ENCODE data around the gene MAP4K4.

DNA sequence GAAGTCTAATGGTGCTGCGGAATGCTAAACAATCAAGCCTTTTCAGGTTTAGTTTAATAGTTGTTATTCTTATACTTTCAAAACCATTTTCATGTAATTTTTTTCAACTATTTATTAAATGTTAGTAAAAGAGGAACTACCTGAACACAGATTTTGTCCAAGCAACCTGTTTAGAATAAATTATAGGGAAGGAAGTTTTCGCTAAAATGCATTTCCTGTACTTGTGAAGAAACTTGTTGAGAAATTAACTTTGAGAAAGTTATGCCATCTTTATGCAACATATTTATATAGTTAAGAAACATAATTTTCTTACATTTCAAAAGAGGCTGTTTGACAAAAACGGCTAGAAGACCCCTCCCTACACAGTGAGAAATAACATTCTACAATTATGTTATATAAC lies 16.6 kb downstream of the MAP4K4 start:
- TF ChIP-seq, protein P1, sequence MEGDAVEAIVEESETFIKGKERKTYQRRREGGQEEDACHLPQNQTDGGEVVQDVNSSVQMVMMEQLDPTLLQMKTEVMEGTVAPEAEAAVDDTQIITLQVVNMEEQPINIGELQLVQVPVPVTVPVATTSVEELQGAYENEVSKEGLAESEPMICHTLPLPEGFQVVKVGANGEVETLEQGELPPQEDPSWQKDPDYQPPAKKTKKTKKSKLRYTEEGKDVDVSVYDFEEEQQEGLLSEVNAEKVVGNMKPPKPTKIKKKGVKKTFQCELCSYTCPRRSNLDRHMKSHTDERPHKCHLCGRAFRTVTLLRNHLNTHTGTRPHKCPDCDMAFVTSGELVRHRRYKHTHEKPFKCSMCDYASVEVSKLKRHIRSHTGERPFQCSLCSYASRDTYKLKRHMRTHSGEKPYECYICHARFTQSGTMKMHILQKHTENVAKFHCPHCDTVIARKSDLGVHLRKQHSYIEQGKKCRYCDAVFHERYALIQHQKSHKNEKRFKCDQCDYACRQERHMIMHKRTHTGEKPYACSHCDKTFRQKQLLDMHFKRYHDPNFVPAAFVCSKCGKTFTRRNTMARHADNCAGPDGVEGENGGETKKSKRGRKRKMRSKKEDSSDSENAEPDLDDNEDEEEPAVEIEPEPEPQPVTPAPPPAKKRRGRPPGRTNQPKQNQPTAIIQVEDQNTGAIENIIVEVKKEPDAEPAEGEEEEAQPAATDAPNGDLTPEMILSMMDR (conservative IDR thresholded peaks at IDR 0.05) = no peak
- no peak for TF ChIP-seq ZFX (IDR thresholded peaks at IDR 0.05)

Measured in C4-2B (cell line).